Panc1 (cell line): ENCODE data around the gene HLA-DRA.

Experiments used
- CTCF ChIP-seq: fragments of 450-650 bp; IDR thresholded peaks from 2 replicates; pipeline ENCODE4 v1.5.1; 2017; ENCODE audit warnings: mild to moderate bottlenecking
- POLR2AphosphoS5 ChIP-seq: IDR thresholded peaks from 2 replicates; pipeline ENCODE4 v1.6.1; 2012; ENCODE audit warnings: mild to moderate bottlenecking, low read depth, low read length, moderate library complexity
- SIN3A ChIP-seq: IDR thresholded peaks from 2 replicates; pipeline ENCODE4 v1.6.1; 2012; ENCODE audit warnings: low read depth, mild to moderate bottlenecking, low read length, moderate library complexity, borderline replicate concordance; ENCODE audit not compliant: insufficient read depth

- TF ChIP-seq CTCF (no peak), POLR2AphosphoS5 (no peak), SIN3A (no peak)
Observed at GRCh38 chr6:32462609-32463008, 22.9 kb downstream of the HLA-DRA start.
